Heart right ventricle (tissue), 16 donors: ENCODE measurements around the gene CXCR5. TPM values are rescaled to one million over a fixed set of nuclear protein-coding genes. Genes with fewer than 3 reads are reported as not detected.

Experiments used
- ATAC-seq, 8 donors: fragments of 200-7000 bp; cut with Tn5 transposase; one replicate each; pipeline ENCODE4 v1.9.1; 2020; ENCODE audit warnings: mild to moderate bottlenecking in 8 of 8, moderate library complexity in 8 of 8, moderate number of reproducible peaks in 1 of 8
- DNase-seq, 2 donors: peaks; one replicate each; pipeline ENCODE4 v3.0.0-alpha.2; 2020
- H3K27ac ChIP-seq, 10 donors: fragments of 200-600 bp; sonication (generic) in 2 of 10; one replicate each; pipeline versions ENCODE4 v1.5.0 to v1.8.0; 2020 to 2022; ENCODE audit warnings: mild to moderate bottlenecking in 3 of 10
- H3K27me3 ChIP-seq, 7 donors: fragments of 200-600 bp; one replicate each; pipeline ENCODE4 v1.8.0; 2021 to 2022; ENCODE audit warnings: mild to moderate bottlenecking in 2 of 7
- H3K36me3 ChIP-seq, 9 donors: fragments of 200-600 bp; sonication (generic) in 1 of 9; one replicate each; pipeline versions ENCODE4 v1.5.0 to v1.8.0; 2020 to 2022; ENCODE audit warnings: mild to moderate bottlenecking in 2 of 9
- H3K4me1 ChIP-seq, 9 donors: fragments of 200-600 bp; sonication (generic) in 1 of 9; one replicate each; pipeline versions ENCODE4 v1.5.0 to v1.8.0; 2020 to 2022; ENCODE audit warnings: mild to moderate bottlenecking in 4 of 9
- H3K4me3 ChIP-seq, 10 donors: fragments of 200-600 bp; sonication (generic) in 2 of 10; one replicate each; pipeline versions ENCODE4 v1.5.0 to v1.8.0; 2020 to 2022; ENCODE audit warnings: mild to moderate bottlenecking in 7 of 10, moderate library complexity in 2 of 10
- H3K9me3 ChIP-seq, 11 donors: fragments of 200-600 bp in 10 of 11; sonication (generic) in 2 of 11; one replicate each; pipeline versions ENCODE4 v1.5.0 to v1.8.0; 2013 to 2022; ENCODE audit warnings: mild to moderate bottlenecking in 2 of 11, control low read depth in 1 of 11, moderate library complexity in 1 of 11
- WGBS, 2 donors: extraction: QIAGEN DNeasy Blood & Tissue Kit; methylation state at CpG; one replicate each; pipeline ENCODE4 v1.1.7; 2013; ENCODE audit warnings: inconsistent platforms in 1 of 2; 5-methylcytosine and 5-hydroxymethylcytosine counted together
- intact Hi-C, 10 donors: fragments of 100-400 bp; cut with DNase I; formaldehyde crosslinking; loops; one replicate each; pipeline versions ENCODE4 v1.11.1 to v1.14.2; 2022
- polyA plus RNA-seq, 2 donors: library from polyadenylated mRNA; stranded (reverse); fragments of 200-250 nt; gene quantifications; one replicate each; pipeline ENCODE4 v1.2.3, GENCODE V29; 2013
- total RNA-seq, 10 donors: library from RNA; stranded (reverse); fragmentation: NEBNext Ultra II Directional in 3 of 10; extraction: Animal tissue kit (Norgen Biotek cat#: 25700) in 3 of 10; gene quantifications; one replicate each; pipeline versions ENCODE4 v1.2.1 to v1.2.4, GENCODE V29; 2021 to 2023
- TF ChIP-seq, protein P1 (sequence below), 9 donors: fragments of 200-600 bp; sonication (generic) in 2 of 9; IDR thresholded peaks; one replicate each; pipeline versions ENCODE4 v1.5.0 to v1.8.0; 2021 to 2022; ENCODE audit warnings: antibody characterized with exemption in 9 of 9, mild to moderate bottlenecking in 5 of 9, moderate library complexity in 1 of 9
- donor health status: Arrhythmogenic right ventricular cardiomyopathy.
- donor health status: ischemic (EF 13 %, LVEDD 7.1; RV severe dilation, severe dysfunction).
- donor health status: healthy with polysubstance abuse.
- donor health status: DM: no; HTN: yes; CAD: no.
- donor health status: DM: no; HTN: no; CAD: no.
- donor health status: ischemic (EF 25% LVEDD 6.9; RV normal size, moderate dysfunction).
- donor health status: ischemic (EF 25% LVEDD 5.7; RV mildly dilated, moderate dysfunction).
- donor health status: healthy.
- donor health status: DM: yes; HTN: yes; CAD: no.
- donor health status: Ischemic cardiomyopathy.
- donor health status: ischemic (EF 35%, LVEDD 5.7; RV mildly dilated, moderate dysfunction).
- donor health status: nonischemic (EF 11% LVEDD 7.7; RV severe dilation, severe dysfunction).
- donor health status: DM: yes; HTN: yes; CAD: no.
- donor health status: PGD.
- donor health status: ischemic (EF 29% LVEDD 5.4; RV normal size, mild dysfunction).
- donor health status: nonischemic (EF 23%, LVEDD 6.1; RV moderate dilation, normal function).

Gene CXCR5
- total and polyA plus RNA-seq, 12 donors = 0.16 to 0.58 (median 0.22) TPM; not detected in 9

DNA sequence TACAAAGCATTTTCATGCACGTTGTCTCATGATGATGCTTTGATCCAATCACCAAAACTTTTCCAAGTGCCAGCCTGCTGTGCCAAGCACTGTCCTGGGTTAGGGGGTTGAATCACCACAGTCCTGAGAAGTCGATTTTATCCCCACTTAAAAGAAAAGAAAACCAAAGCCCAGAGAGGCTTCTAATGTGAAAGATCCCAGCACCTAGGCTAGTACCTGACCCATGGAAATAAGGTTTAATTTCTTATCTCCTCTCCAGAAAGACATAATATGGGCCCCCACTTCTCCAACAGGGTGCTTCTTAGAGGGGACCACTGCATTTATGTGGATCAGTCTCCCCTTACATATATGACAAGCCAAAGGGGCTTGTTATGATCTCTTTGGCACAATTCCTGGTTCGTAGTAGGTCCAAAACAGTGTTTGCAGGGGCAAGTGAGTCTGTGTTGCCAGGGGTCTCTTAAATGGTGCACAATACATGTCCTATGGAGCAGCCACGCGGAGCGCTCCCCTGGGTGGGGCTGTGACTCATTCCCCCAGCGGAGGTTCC, 43.9 kb downstream of the CXCR5 start:
- Histone ChIP-seq H3K27me3 (no peaks in the 10 kb centered on the region), H3K9me3 (no peaks in the 10 kb centered on the region), H3K27ac (peak overlapping the region; percentile 94 to 100 (median 97)), H3K36me3 (no peaks in the 10 kb centered on the region), H3K4me1 (peaks cover 12 to 55% (median 38%) of the 10 kb centered on the region in 9 donors), H3K4me3 (peak overlapping the region in 9 of 10 donors; percentile 55 to 90 (median 78))
- DNase-seq = no peak
- TF ChIP-seq, protein P1, sequence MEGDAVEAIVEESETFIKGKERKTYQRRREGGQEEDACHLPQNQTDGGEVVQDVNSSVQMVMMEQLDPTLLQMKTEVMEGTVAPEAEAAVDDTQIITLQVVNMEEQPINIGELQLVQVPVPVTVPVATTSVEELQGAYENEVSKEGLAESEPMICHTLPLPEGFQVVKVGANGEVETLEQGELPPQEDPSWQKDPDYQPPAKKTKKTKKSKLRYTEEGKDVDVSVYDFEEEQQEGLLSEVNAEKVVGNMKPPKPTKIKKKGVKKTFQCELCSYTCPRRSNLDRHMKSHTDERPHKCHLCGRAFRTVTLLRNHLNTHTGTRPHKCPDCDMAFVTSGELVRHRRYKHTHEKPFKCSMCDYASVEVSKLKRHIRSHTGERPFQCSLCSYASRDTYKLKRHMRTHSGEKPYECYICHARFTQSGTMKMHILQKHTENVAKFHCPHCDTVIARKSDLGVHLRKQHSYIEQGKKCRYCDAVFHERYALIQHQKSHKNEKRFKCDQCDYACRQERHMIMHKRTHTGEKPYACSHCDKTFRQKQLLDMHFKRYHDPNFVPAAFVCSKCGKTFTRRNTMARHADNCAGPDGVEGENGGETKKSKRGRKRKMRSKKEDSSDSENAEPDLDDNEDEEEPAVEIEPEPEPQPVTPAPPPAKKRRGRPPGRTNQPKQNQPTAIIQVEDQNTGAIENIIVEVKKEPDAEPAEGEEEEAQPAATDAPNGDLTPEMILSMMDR (IDR thresholded peaks at IDR 0.05) = no peak
- intact Hi-C loops = loop anchor here in 6 of 10 donors (1.0 to 5.0 kb wide), 6 partner anchors 18 to 237 kb away; partner anchors contain the start of gene DDX6 (in 3 of the 6)
- ATAC-seq = no peak
- WGBS, 2 donors = 4 to 7% methylated on average over 7 of the region's 7 CpGs

DNA sequence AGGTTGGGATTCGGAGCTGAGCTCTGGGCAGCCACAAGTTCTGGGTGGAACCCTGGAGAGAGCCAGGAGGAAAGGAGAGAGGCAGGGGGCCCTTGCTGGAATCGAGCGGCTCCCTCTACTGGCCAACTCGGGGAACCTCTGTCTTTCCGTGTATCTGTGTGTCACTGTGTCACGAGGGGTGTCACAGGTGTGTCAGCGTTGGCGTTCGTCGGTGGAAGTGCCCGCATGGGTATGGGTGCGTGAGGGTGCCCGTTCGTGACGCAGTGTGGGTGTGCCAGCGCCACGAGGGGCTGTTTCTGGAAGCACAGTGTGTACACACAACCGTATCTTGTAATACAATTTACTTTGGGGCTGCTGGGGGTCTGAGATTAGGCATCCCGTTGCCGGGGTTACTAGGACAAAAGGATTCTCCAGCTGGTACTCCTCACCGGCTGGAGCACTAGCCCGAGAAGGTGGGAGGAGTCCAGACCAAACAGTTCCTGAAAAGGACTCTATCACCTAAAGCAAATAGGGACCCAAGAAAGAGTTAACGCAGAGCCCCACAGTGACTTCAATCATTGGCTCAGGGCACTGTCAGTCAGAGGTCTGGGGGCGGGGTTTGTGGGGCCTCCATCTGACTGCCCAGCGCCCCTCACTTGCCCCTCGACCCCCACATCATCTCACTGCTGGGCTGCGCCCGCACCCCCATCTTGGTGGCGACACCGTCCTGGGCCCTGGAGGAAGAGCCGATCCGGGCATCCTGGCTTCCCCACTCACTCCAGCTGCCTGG, 44.6 kb downstream of the CXCR5 start:
- DNase-seq (peak; percentile 89 to 94), ATAC-seq (peak; percentile 73 to 86 (median 81))
- Histone ChIP-seq H3K9me3 (no peaks in the 10 kb centered on the region), H3K27me3 (no peaks in the 10 kb centered on the region), H3K36me3 (no peaks in the 10 kb centered on the region), H3K4me3 (peak overlapping the region; percentile 55 to 90 (median 76)), H3K27ac (peak overlapping the region; percentile 94 to 100 (median 97)), H3K4me1 (peaks cover 12 to 49% (median 37%) of the 10 kb centered on the region in 9 donors)
- intact Hi-C loops = loop anchor here in 6 of 10 donors (1.0 to 5.0 kb wide), 6 partner anchors 19 to 238 kb away; partner anchors contain the start of gene DDX6 (in 3 of the 6)
- TF ChIP-seq, protein P1 (IDR thresholded peaks at IDR 0.05) = peak; percentile 83 to 97 (median 94)
- 0% methylated on average over 32 of the region's 32 CpGs for WGBS, 2 donors

DNA sequence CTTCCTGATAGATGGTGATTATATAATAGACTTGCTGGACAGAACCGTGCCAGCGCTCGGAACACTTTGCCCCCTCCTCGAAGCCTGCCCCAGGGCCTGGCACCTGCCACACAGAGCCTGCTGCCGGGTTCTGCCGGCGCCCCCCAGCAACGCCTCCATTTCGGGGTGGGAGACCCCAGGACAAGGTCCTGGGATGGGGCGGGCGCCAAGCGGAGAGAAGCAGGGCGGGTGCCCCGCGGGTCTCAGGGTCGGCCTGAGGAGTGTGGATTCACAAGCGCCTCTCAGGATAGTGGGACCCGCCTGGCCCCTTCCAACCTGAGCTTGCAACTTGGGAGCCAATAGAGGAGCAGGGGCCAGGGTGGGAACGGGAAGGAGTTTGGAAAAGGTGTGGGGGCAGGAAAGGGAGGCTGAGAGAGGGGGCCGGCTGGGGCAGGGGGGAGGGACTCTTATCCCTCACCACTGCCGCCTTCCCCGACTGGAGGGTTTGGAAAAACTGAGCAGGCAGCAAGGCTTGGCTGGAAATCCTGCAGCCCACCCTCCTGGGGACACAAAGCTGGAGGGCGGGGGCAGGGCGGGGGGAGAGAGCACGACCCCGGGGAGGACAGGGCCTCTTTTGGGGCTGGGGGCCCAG, 45.3 kb downstream of the CXCR5 start:
- H3K4me1 ChIP-seq = peaks cover 10 to 49% (median 36%) of the 10 kb centered on the region in 9 donors
- intact Hi-C loops = loop anchor here in 7 of 10 donors (1.0 to 5.0 kb wide), 6 partner anchors 20 to 239 kb away; partner anchors contain the start of gene DDX6 (in 3 of the 7)

More for the DNA sequence above, 45.3 kb downstream of the CXCR5 start:
- H3K9me3 ChIP-seq = no peaks in the 10 kb centered on the region
- peak; percentile 30 to 78 (median 66) for ATAC-seq
- H3K27ac ChIP-seq = peak overlapping the region; percentile 94 to 100 (median 97)
- H3K4me3 ChIP-seq = peak overlapping the region; percentile 55 to 90 (median 76)
- H3K27me3 ChIP-seq = no peaks in the 10 kb centered on the region
- WGBS, 2 donors = 1% methylated on average over 26 of the region's 26 CpGs
- no peaks in the 10 kb centered on the region for H3K36me3 ChIP-seq
- TF ChIP-seq, protein P1 (IDR thresholded peaks at IDR 0.05) = no peak
- DNase-seq = peak; percentile 65 to 78
